ENCODE results near the gene SUMF2. TPM values are rescaled to one million over a fixed set of nuclear protein-coding genes. Genes with fewer than 3 reads are reported as not detected.
"Not testable (repeated sequence)": the region's sequence is repeated elsewhere in the genome, so short reads cannot be mapped to it uniquely, and the experiment has no call there.

Gene SUMF2
- total RNA-seq, 2 experiments from 2014 or later: 128 to 133 TPM

- not testable (repeated sequence) for DNase-seq, H3K27me3 Mint-ChIP-seq
- POLR2A ChIA-PET: interaction anchor here (0.6 kb wide), 1 partner anchor 15 kb away, joined by 7 read pairs; no protein-coding TSS in a partner anchor
Observed at GRCh38 chr7:56098187-56099008, 34.3 kb downstream of the SUMF2 start.

GRCh38 chr7:56099653-56100052 is 35.6 kb downstream of the SUMF2 start:
- H3K9me3 Mint-ChIP-seq: no peaks in the 10 kb centered on the region
- DNase-seq: no peak
- H3K4me3 Mint-ChIP-seq: no peak overlapping the region
- no peaks in the 10 kb centered on the region for H3K27me3 Mint-ChIP-seq
- H3K27ac Mint-ChIP-seq: no peak overlapping the region
- ChIA-PET POLR2A (no interaction called here), CTCF (no interaction called here)
- peaks cover 37% of the 10 kb centered on the region for H3K36me3 Mint-ChIP-seq (ENCODE audit: low read depth)
- peaks cover 11% of the 10 kb centered on the region for H3K4me1 Mint-ChIP-seq

More at GRCh38 chr7:56098187-56099008, 34.3 kb downstream of the SUMF2 start:
- CTCF ChIA-PET: interaction anchor here (0.6 kb wide), 2 partner anchors 122 to 479 kb away, joined by 3 to 4 read pairs; no protein-coding TSS in a partner anchor
- not testable (repeated sequence) for H3K9me3 Mint-ChIP-seq, H3K4me1 Mint-ChIP-seq, H3K4me3 Mint-ChIP-seq, H3K27ac Mint-ChIP-seq
- peaks cover 33% of the 10 kb centered on the region for H3K36me3 Mint-ChIP-seq (ENCODE audit: low read depth)

- DNase-seq, H3K4me3 Mint-ChIP-seq, H3K27ac Mint-ChIP-seq, H3K9me3 Mint-ChIP-seq, POLR2A ChIA-PET, H3K27me3 Mint-ChIP-seq, CTCF ChIA-PET: not testable (repeated sequence)
- Mint-ChIP-seq H3K36me3 (ENCODE audit: low read depth) (peaks cover 50% of the 10 kb centered on the region), H3K4me1 (peaks cover 31% of the 10 kb centered on the region)
Observed at GRCh38 chr7:56104138-56104537, 40.1 kb downstream of the SUMF2 start.

- H3K9me3 Mint-ChIP-seq: peaks cover 3% of the 10 kb centered on the region
- ChIA-PET CTCF (interaction anchor here (0.6 to 0.7 kb wide), 2 partner anchors 31 to 666 kb away, joined by 3 read pairs; no protein-coding TSS in a partner anchor), POLR2A (no interaction called here)
- H3K36me3 Mint-ChIP-seq (ENCODE audit: low read depth): peaks cover 39% of the 10 kb centered on the region
- H3K4me3 Mint-ChIP-seq: peak overlapping the region; percentile 96
- H3K27ac Mint-ChIP-seq: peak overlapping the region; percentile 97
- H3K4me1 Mint-ChIP-seq: peaks cover 36% of the 10 kb centered on the region
- peak; percentile 55 for DNase-seq
- no peaks in the 10 kb centered on the region for H3K27me3 Mint-ChIP-seq
Observed at GRCh38 chr7:56105508-56105907, 41.4 kb downstream of the SUMF2 start.

- peaks cover 3% of the 10 kb centered on the region for H3K9me3 Mint-ChIP-seq
Observed at GRCh38 chr7:56106108-56107073, 42.3 kb downstream of the SUMF2 start, which contains the start of gene CHCHD2. TSS of gene CHCHD2 (minus strand) at chr7:56106476. CDS start at chr7:56106413, 63 bp downstream.

GRCh38 chr7:56107954-56108258 is 43.8 kb downstream of the SUMF2 start:
- peaks cover 36% of the 10 kb centered on the region for H3K4me1 Mint-ChIP-seq
- POLR2A ChIA-PET: no interaction called here
- CTCF ChIA-PET: interaction anchor here (0.8 to 1.0 kb wide), 2 partner anchors 33 to 222 kb away, joined by 3 to 4 read pairs; no protein-coding TSS in a partner anchor
- peaks cover 3% of the 10 kb centered on the region for H3K9me3 Mint-ChIP-seq
- H3K27me3 Mint-ChIP-seq: no peaks in the 10 kb centered on the region
- DNase-seq: no peak
- H3K36me3 Mint-ChIP-seq (ENCODE audit: low read depth): peaks cover 24% of the 10 kb centered on the region
- H3K27ac Mint-ChIP-seq: no peak overlapping the region
- H3K4me3 Mint-ChIP-seq: no peak overlapping the region

More at GRCh38 chr7:56106108-56107073, 42.3 kb downstream of the SUMF2 start, which contains the start of gene CHCHD2:
- CTCF ChIA-PET: interaction anchor here (0.5 to 0.7 kb wide), 4 partner anchors 32 to 667 kb away, joined by 3 to 4 read pairs (median 3); no protein-coding TSS in a partner anchor
- POLR2A ChIA-PET: no interaction called here
- Mint-ChIP-seq H3K27me3 (no peaks in the 10 kb centered on the region), H3K4me1 (peaks cover 39% of the 10 kb centered on the region), H3K27ac (peak within 1 kb of the TSS; percentile 97), H3K36me3 (ENCODE audit: low read depth) (peaks cover 31% of the 10 kb centered on the region), H3K4me3 (peak within 1 kb of the TSS; percentile 96)
- DNase-seq: peak; percentile 95

- ChIA-PET POLR2A (no interaction called here), CTCF (no interaction called here)
- Mint-ChIP-seq H3K4me3 (no peak overlapping the region), H3K27me3 (no peaks in the 10 kb centered on the region), H3K9me3 (peaks cover 3% of the 10 kb centered on the region), H3K27ac (no peak overlapping the region), H3K4me1 (peaks cover 24% of the 10 kb centered on the region), H3K36me3 (ENCODE audit: low read depth) (peaks cover 15% of the 10 kb centered on the region)
- DNase-seq: no peak
Observed at GRCh38 chr7:56110611-56111010, 46.5 kb downstream of the SUMF2 start.

GRCh38 chr7:56112244-56112643 is 48.2 kb downstream of the SUMF2 start:
- POLR2A ChIA-PET: not testable (repeated sequence)

GRCh38 chr7:56115852-56116538 is 51.9 kb downstream of the SUMF2 start, which contains the start of gene NUPR2:
TSS of gene NUPR2 (minus strand) at chr7:56116417. CDS start at chr7:56116314, 103 bp downstream.
- no peaks in the 10 kb centered on the region for H3K4me1 Mint-ChIP-seq
- no peaks in the 10 kb centered on the region for H3K36me3 Mint-ChIP-seq (ENCODE audit: low read depth)
- ChIA-PET CTCF (interaction anchor here (0.6 kb wide), 1 partner anchor 91 kb away, joined by 4 read pairs; no protein-coding TSS in a partner anchor), POLR2A (no interaction called here)
- peaks cover 10% of the 10 kb centered on the region for H3K27me3 Mint-ChIP-seq
- H3K9me3 Mint-ChIP-seq: no peaks in the 10 kb centered on the region
- H3K27ac Mint-ChIP-seq: no peak within 1 kb of the TSS
- DNase-seq: no peak
- H3K4me3 Mint-ChIP-seq: no peak within 1 kb of the TSS

More at GRCh38 chr7:56112244-56112643, 48.2 kb downstream of the SUMF2 start:
- H3K36me3 Mint-ChIP-seq (ENCODE audit: low read depth); H3K27ac Mint-ChIP-seq; DNase-seq; H3K4me3 Mint-ChIP-seq; CTCF ChIA-PET; H3K27me3 Mint-ChIP-seq; H3K9me3 Mint-ChIP-seq: not testable (repeated sequence)
- peaks cover 15% of the 10 kb centered on the region for H3K4me1 Mint-ChIP-seq

GRCh38 chr7:56121440-56121839 is 57.4 kb downstream of the SUMF2 start:
- Mint-ChIP-seq H3K27ac (no peak overlapping the region), H3K4me3 (no peak overlapping the region), H3K9me3 (no peaks in the 10 kb centered on the region), H3K27me3 (peaks cover 8% of the 10 kb centered on the region), H3K4me1 (no peaks in the 10 kb centered on the region), H3K36me3 (ENCODE audit: low read depth) (no peaks in the 10 kb centered on the region)
- DNase-seq: no peak
- ChIA-PET CTCF (no interaction called here), POLR2A (no interaction called here)

- Mint-ChIP-seq H3K4me3 (no peak overlapping the region), H3K36me3 (ENCODE audit: low read depth) (no peaks in the 10 kb centered on the region), H3K27me3 (no peaks in the 10 kb centered on the region), H3K27ac (no peak overlapping the region), H3K4me1 (no peaks in the 10 kb centered on the region), H3K9me3 (no peaks in the 10 kb centered on the region)
- ChIA-PET CTCF (no interaction called here), POLR2A (no interaction called here)
- DNase-seq: no peak
Observed at GRCh38 chr7:56124981-56125380, 60.9 kb downstream of the SUMF2 start.

- no peak overlapping the region for H3K27ac Mint-ChIP-seq
- H3K27me3 Mint-ChIP-seq: no peaks in the 10 kb centered on the region
- H3K9me3 Mint-ChIP-seq: no peaks in the 10 kb centered on the region
- ChIA-PET CTCF (no interaction called here), POLR2A (no interaction called here)
- no peaks in the 10 kb centered on the region for H3K36me3 Mint-ChIP-seq (ENCODE audit: low read depth)
- DNase-seq: no peak
- no peak overlapping the region for H3K4me3 Mint-ChIP-seq
- H3K4me1 Mint-ChIP-seq: no peaks in the 10 kb centered on the region
Observed at GRCh38 chr7:56125831-56126230, 61.7 kb downstream of the SUMF2 start.
